ENCODE data around the gene SPDEF.

Gene SPDEF

GRCh38 chr6:34578445-34579262 lies 22.5 kb upstream of the SPDEF start:
- TF ChIP-seq, protein P1, sequence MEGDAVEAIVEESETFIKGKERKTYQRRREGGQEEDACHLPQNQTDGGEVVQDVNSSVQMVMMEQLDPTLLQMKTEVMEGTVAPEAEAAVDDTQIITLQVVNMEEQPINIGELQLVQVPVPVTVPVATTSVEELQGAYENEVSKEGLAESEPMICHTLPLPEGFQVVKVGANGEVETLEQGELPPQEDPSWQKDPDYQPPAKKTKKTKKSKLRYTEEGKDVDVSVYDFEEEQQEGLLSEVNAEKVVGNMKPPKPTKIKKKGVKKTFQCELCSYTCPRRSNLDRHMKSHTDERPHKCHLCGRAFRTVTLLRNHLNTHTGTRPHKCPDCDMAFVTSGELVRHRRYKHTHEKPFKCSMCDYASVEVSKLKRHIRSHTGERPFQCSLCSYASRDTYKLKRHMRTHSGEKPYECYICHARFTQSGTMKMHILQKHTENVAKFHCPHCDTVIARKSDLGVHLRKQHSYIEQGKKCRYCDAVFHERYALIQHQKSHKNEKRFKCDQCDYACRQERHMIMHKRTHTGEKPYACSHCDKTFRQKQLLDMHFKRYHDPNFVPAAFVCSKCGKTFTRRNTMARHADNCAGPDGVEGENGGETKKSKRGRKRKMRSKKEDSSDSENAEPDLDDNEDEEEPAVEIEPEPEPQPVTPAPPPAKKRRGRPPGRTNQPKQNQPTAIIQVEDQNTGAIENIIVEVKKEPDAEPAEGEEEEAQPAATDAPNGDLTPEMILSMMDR (IDR thresholded peaks at IDR 0.05; ENCODE audit: low read depth, low read length) = no peak
- no peak overlapping the region for H3K4me3 ChIP-seq (replicated peaks in 1 of 2; ENCODE audit: low read depth in 2 of 2, low read length in 2 of 2)
- no peak for DNase-seq (ENCODE audit: low read depth in 2 of 2)

- DNase-seq (ENCODE audit: low read depth in 2 of 2) = peak in 1 of 2 donors; percentile 24
- H3K4me3 ChIP-seq (replicated peaks in 1 of 2; ENCODE audit: low read depth in 2 of 2, low read length in 2 of 2) = no peak overlapping the region
- TF ChIP-seq, protein P1 (IDR thresholded peaks at IDR 0.05; ENCODE audit: low read depth, low read length) = no peak
Measured at GRCh38 chr6:34576286-34576955, 20.3 kb upstream of the SPDEF start.

DNA sequence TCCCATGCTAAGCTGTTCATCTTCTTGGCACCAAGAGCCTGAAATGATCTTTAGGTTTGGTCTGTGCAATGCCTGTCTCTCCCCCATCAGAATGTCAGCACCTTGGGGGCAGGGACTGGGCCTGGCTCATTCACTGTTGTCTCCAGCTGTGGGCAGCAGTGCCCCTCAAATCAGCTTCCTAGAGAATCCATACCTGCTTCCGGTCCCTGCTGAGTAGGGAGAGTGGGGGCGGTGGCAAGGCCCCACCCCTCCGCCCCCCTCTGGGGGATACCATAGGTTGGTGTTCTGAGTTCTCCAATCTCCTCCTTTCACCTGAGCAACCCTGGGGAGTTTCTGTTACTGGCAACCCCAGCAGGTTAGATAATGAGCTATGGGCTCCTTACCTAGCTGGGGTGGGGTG lies 19.2 kb upstream of the SPDEF start:
- TF ChIP-seq, protein P1 (IDR thresholded peaks at IDR 0.05; ENCODE audit: low read depth, low read length) = no peak
- no peak overlapping the region for H3K4me3 ChIP-seq (replicated peaks in 1 of 2; ENCODE audit: low read depth in 2 of 2, low read length in 2 of 2)
- no peak for DNase-seq (ENCODE audit: low read depth in 2 of 2)

DNA sequence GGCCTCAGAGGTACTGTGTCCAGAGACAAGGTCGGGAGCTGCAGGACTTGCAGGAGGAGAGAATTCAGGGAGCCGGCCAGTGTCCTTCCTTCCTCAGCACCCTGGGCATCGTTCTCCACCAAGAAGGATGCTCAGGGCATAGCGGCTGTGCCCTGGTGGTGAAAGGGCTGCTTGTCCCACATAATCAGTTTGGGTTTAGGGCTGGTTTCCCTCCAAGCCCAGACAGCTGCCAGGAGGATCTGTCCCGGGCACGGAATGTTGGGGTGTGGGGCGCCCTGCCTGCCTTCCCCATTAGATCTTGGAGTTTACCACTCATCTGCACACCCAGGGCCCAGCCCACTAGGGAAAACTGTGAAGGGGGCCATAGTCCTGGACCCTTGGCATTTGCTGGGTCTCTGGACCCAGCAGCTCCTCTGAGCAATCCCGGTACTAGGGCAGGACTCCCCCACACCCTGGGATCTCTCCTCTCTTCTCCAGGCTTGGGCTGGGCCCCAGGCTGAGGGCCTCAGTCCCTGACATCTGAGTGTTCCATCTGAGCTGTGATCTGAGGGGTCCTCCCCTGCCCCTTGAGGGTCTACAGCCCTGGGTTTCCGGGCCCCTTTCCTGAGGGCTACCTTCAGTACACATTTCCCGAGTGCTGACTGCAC lies 18.6 kb upstream of the SPDEF start:
- TF ChIP-seq, protein P1 (IDR thresholded peaks at IDR 0.05; ENCODE audit: low read depth, low read length) = no peak
- no peak for DNase-seq (ENCODE audit: low read depth in 2 of 2)
- H3K4me3 ChIP-seq (replicated peaks in 1 of 2; ENCODE audit: low read depth in 2 of 2, low read length in 2 of 2) = no peak overlapping the region

- TF ChIP-seq, protein P1 (IDR thresholded peaks at IDR 0.05; ENCODE audit: low read depth, low read length) = no peak
- no peak for DNase-seq (ENCODE audit: low read depth in 2 of 2)
- no peak overlapping the region for H3K4me3 ChIP-seq (replicated peaks in 1 of 2; ENCODE audit: low read depth in 2 of 2, low read length in 2 of 2)
Measured at GRCh38 chr6:34573567-34574183, 17.5 kb upstream of the SPDEF start.

GRCh38 chr6:34572585-34572984 lies 16.5 kb upstream of the SPDEF start:
- DNase-seq (ENCODE audit: low read depth in 2 of 2) = no peak
- TF ChIP-seq, protein P1 (IDR thresholded peaks at IDR 0.05; ENCODE audit: low read depth, low read length) = no peak
- no peak overlapping the region for H3K4me3 ChIP-seq (replicated peaks in 1 of 2; ENCODE audit: low read depth in 2 of 2, low read length in 2 of 2)

Measured in cardiac fibroblast (primary cell).